ENCODE measurements around the gene ARMH2.
"Not testable (repeated sequence)": the region's sequence is repeated elsewhere in the genome, so short reads cannot be mapped to it uniquely, and the experiment has no call there.

The ARMH2 gene

DNA sequence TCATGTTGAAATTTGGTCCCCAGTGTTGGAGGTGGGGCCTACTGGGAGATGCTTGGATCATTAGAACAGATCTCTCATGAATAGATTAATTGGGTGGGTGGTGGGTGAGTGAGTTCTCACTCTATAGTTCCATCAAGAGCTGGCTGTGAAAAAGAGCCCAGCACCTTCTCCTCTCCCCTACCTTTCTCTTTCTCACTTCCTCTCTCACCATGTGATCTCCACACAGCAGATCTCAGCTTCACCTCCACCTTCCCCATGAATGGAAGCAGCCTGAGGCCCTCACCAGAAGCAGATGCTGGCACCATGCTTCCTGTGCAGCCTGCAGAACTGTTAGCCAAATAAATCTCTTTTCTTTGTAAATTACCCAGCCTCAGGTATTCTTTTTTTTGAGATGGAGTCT, 36.9 kb downstream of the ARMH2 start:
- DNase-seq = no peak

DNA sequence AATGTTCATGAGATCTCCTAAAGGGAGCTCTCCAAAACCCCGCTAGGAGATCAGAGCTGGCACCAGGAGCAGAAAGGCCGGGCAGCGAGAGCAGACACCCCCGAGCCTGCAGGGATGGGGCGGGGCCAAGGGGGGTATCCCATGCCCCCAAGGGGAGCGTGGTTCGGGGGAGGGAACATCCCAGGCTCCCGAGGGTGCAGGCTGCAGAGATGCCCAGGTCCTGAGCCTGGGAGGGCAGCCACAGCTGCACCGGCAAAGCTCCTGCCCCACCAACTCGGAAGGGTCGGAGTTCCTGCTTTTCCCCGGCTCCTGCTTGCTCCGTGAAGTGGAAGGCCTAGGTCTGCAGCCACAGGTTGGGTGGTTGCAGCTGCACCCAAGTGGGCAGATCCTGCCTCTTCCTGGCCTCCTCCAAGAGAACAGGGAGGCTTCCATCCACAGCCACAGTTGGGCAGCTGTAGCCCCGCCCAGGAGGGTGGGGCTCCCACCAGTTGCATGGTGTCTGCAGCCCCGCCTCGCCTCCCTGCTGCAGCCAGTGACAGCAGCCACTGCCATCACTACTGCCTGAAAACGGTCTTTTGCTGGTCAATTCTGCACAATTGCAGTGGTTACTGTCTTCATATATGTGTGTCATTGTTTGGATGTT, 37.4 kb downstream of the ARMH2 start:
- DNase-seq = no peak

DNA sequence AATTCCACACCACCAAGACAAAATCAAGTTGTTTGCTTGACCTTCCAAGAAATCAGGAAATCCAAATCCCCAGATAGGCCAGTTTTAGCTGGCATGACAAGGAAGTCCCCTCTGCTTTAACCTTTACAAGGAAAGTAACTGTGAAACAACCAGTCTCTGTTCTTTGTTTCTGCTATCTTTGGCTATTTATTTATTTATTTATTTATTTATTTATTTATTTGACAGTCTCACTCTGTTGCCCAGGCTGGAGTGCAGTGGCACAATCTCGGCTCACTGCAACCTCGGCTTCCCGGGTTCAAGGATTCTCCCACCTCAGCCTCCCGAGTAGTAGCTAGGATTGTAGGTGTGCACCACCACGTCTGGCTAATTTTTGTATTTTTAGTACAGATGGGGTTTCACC, 38.5 kb downstream of the ARMH2 start:
- no peak for DNase-seq

DNA sequence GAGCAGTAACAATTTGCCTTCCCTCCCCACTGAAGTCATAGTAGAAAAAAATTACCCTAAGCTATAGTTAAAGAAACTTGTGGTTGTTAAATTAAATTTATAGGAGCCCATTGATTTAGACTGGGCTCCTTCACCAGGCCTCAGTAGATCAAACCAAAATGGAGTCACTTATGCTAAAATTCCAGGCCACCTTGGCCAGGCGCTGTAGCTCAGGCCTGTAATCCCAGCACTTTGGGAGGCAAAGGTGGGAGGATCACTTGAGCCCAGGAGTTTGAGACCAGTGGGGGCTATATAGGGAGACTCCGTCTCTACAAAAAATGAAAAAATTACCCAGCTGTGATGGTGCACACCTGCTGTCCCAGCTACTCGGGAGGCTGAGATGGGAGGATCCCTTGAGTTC, 39.0 kb downstream of the ARMH2 start:
- no peak for DNase-seq

DNA sequence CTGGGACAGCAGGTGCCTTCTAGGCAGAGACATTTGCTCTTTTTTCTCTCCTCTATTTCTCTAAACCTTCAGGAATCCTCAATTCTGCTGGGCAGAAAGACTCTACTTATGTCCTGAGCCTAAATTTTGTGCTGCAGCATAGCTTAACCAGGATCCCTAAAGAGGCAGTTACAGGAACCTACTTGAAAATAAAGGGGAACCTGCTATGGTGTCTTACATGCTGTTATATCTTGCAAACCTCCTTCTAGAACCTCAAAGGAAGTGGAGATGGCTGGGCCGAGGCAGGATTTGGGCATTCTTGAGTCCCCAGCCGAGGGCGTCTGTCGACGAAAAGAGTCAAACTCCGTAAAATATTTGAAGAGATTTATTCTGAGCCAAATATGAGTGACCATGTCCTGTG, 41.1 kb downstream of the ARMH2 start:
- DNase-seq = no peak

DNA sequence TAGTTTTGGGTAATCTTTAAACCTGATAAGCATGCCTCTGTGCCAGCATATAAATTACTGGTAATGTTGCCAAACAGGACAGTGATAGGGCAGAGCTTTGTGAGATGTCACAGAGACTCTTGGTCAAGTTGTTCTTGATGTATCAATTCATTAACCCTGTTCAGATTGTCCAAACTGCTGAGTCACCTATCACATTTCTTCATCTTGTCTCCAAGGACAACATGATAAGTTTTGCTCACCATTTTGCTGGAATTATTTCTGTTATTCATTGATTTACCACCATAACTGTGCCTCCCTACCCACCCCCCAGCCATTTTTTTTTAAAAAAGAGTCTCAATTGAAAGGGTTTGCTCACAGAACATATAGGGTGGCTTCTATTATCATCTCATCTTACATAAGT, 43.4 kb downstream of the ARMH2 start:
- no peak for DNase-seq

DNA sequence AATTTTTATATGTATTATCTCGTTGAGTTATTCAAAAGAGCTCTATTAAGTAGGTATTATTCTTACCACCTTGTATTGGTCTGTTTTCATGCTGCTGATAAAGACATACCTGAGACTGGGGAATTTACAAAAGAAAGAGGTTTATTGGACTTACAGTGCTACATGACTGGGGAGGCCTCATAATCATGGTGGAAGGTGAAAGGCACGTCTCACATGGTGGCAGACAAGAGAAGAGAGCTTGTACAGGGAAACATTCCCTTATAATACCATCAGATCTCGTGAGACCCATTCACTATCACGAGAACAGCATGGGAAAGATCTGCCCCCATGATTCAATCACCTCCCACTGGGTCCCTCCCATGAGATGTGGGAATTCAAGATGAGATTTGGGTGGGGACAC, 44.3 kb downstream of the ARMH2 start:
- DNase-seq = not testable (repeated sequence)

DNA sequence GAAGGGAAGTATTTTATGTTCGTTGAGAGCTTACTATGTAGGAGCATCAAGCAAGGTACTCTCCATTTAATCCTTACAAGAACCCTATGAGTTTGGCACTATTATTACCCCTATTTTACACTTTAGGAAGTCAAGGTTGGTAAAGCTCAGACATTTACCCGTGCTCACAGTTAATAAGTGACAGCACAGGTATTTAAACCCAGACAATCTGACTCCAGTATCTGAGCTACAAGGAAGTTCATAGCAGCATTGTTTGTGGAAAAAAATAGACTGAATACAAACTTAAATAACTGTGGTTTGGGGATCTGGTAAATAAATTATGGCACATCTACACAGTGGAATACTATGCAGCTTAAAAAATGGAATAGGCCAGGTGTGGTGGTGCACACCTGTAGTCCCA, 45.2 kb downstream of the ARMH2 start:
- no peak for DNase-seq

DNA sequence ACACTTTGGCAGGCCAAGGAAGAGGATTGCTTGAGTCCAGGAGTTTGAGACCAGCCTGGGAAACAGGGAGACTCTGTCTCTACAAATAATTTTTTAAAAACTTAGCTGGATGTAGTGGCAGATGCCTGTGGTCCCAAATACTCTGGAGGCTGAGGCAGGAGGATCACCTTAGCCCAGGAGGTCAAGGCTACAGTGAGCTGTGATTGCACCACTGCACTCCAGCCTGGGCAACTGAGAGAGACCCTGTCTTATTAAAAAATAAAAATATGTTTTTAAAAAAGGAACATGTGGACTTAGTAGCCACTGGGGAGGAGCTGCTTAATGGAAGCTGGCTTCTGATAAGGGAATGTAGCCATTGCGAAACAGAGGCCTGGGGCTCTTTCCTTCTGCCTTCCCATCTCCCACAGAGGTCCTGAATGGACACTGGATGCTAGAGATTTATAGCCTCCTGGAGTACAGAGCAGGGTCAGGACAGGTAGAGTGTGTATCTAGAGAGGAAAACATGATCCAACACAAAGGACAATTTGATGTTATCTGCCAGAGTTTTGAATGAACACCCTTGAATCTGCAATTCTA, 45.7 kb downstream of the ARMH2 start:
- DNase-seq = no peak

DNA sequence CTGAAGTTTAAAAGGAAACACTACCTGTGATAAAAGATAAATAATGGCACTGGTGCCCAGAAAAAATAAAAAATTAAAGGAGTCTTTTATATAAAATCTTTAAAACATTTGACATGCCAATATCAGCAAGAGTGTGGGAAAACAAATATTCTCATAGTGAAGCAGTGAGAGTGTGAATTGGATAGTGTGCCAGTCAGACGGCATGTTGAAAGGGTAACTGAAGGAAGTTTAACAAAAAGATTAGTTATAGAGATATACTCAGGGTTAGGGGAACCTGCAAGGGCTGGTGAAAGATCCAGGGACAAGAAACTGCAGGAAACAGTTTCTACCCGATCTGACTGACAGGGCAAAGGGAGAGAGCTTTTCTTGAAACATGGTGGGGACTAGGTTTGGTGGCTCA, 46.2 kb downstream of the ARMH2 start:
- no peak for DNase-seq

DNA sequence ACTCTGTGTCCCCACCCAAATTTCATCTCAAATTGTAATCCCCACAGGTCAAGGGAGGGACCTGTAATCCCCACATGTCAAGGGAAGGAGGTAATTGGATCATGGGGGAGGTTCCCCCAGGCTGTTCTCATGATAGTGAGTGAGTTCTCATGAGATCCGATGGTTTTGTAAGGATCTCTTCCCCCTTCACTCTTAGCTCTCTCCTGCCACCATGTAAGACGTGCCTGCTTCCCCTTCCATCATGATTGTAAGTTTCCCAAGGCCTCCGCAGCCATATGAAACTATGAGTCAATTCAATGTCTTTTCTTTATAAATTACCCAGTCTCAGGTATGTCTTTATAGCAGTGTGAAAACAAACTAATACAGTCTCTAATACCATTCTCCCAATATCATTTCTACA, 47.8 kb downstream of the ARMH2 start:
- not testable (repeated sequence) for DNase-seq

DNA sequence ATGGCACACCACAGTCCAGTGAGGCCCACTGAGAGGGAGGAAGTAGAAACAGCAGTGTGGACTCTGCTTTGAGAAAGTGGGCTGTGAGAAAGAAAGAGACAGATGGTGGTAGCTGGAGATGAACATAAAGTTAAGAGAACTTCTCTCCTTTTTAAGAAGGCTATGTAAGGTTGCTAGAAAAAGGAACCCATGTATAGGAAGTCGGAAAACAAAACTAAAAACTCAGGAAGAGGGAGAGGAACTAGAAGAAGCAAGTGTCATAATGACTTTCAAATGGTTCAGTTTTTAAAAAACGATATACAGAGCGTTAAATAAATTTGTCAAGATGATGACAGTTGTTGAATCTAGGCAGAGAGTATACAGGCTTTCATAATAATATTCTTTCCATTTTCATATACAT, 49.4 kb downstream of the ARMH2 start:
- no peak for DNase-seq
